GM19035 (cell line): ENCODE data around the gene GALNT6.

Experiments
- ATAC-seq: cut with Tn5 transposase; IDR thresholded peaks from one replicate; pipeline ENCODE4 v1.9.1; 2021; ENCODE audit not compliant: unreplicated experiment

Gene GALNT6

DNA sequence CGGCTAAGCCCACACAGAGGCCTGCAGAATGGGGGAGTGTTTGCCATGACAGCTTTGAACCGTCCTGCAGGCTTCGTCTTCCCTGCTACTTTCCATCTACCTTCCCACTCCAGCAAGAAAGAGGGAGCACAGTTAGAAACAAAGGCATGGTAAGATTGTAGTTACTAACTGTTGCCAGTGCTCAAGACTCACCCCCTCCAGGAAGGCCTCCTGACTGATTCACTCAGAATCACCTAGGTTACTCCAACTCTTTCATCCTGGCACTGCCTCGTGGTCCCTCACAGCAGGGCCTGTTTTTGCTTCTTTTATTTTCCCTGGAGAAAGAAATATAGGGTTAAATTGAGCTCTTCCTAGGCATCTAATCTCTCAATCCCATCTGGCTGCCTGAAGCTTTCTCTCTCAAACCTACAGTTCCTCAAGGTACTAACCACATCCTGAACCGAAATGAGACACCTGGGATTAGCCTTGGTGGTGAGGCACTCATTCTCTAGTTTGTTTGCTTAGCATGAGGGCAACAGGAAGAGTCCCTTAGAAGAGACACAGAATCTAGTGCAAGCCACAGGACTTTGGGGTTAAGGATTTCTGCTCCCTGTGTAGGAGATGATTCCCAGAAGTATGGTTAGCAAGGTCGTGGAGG lies 7.8 kb downstream of the GALNT6 start:
- ATAC-seq = no peak

DNA sequence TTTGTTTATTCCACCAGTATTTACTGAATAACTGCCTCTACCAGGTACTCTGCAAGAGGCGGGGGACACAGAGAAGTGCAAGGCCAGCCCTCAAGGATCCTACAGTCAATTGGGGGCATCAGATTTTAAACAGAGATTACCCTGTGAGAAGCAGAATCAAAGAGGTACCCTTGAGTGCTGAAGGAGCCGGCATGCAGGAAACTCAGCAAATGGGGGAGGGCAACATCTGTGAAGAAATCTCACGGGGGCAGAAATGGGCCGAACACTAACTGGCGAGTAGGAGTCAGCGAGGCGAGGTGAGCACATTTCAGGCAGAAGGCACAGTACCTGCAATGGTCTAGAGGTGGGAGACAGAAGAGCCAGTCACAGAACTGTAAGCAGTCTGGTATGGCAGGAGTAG lies 9.0 kb downstream of the GALNT6 start:
- ATAC-seq = no peak

DNA sequence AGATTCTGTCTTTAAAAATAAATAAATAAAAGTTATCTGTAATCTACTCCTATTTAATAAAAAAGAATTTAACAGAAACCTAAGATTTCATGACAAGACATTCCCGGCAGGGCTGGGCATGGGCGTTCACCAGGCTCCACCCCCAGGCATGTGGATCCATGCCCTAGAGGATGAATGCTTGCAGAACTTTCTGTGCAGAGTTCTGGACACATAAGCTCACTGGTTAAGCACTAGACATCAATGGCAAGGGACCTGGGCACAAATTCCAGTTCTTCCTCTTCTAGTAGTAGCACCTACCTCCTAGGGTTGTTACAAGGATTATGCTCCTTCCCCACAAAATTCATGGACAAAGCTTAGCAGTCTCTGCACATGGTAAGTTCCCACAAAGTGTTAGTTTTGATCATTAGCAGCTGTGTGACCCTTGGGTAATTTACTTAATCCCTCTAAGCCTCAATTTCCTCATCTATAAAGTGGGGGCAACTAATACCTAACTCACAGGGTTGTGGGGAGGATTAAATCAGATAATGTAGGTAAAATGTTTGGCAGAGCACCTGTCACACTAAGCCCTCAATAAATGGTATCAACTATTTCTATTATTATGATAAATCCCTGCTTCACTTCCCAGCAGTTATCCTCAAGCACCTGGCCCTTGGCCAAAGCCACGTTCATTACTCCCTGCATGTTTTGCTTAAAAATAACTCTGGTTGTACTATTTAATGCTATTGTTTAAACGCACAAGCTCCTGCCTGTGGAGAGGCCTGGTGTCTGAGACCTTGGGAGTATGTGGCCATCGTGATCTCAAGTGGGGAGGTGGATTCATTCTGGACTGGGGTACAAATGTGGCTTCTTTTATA lies 9.8 kb downstream of the GALNT6 start:
- ATAC-seq = no peak

- ATAC-seq = no peak
Observed at GRCh38 chr12:51379571-51379970, 11.6 kb downstream of the GALNT6 start.

GRCh38 chr12:51378749-51379148 lies 12.5 kb downstream of the GALNT6 start:
- no peak for ATAC-seq

DNA sequence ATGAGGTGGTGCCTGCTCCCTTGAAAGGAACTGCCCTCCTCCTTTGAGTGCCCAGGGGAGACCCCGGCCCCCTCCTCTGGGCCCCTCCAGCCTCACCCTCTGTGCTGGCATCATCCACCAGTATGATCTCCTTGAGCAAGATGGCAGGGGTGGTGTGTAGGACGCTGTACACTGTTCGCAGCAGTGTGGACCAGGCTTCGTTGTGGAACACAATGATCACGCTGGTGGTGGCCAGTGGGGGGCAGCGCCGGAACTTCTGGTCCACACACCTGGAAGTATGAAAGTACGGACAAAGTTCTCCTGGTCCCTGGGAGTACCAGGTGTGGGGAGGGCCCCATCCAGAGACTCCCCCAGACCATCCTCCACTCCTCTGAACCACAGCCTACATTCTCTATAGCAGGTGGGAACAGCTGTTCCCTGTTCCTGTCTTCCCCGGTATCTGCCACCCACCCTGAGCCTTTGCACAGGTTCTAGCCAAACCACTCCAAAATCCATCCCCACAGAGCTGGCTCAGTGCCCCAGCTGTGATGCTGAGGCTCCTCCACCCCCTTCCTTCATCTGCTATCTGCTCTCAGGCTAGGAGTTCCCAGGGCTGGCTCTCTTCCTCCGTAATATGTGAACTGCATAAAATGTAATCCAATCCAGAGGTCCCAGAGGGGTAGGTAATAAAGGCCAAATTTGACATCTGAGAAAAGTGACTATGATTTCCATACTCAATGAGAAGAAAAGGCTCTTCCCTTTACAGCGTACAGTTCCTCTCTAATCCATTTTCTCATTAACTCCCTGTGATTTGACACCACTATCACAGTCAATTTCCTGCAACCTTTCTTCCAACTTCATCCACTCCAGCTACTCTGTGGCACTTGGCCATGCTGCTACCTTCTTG lies 13.9 kb downstream of the GALNT6 start:
- ATAC-seq = no peak

DNA sequence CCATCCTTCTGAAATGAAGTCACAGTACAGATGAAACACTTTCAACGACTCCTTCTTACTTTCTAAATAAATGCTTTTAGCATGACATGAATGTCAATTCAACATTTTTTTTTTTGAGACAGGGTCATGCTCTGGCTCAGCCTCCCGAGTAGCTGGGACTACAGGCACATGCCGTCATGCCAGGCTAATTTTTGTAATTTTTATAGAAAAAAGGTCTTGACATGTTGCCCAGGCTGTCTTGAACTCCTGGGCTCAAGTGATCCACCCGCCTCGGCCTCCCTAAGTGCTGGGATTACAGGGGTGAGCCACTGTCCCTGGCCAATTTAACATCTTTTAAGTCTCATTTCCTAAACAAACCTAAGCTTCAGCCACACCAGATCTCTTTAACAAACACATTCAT lies 16.4 kb downstream of the GALNT6 start:
- ATAC-seq = no peak

GRCh38 chr12:51374361-51374760 lies 16.8 kb downstream of the GALNT6 start:
- no peak for ATAC-seq

GRCh38 chr12:51373187-51373586 lies 18.0 kb downstream of the GALNT6 start:
- ATAC-seq = no peak

DNA sequence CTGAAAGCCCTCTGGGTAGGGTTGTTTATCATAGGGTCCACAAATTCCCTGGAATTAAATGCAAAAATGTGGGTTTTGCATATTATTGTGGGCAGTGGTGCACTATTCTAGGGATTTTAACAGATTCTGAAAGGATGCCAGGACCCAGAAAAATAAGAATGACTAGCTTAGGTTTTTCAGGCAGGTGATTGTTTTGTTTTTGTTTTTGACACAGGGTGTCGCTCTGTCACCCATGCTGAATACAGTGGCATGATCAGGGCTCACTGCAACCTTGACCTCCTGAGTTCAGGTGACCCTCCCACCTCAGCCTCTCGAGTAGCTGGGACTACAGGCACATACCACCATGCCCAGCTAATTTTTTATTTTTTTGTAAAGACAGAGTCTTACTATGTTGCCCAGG lies 19.2 kb downstream of the GALNT6 start:
- ATAC-seq = no peak

DNA sequence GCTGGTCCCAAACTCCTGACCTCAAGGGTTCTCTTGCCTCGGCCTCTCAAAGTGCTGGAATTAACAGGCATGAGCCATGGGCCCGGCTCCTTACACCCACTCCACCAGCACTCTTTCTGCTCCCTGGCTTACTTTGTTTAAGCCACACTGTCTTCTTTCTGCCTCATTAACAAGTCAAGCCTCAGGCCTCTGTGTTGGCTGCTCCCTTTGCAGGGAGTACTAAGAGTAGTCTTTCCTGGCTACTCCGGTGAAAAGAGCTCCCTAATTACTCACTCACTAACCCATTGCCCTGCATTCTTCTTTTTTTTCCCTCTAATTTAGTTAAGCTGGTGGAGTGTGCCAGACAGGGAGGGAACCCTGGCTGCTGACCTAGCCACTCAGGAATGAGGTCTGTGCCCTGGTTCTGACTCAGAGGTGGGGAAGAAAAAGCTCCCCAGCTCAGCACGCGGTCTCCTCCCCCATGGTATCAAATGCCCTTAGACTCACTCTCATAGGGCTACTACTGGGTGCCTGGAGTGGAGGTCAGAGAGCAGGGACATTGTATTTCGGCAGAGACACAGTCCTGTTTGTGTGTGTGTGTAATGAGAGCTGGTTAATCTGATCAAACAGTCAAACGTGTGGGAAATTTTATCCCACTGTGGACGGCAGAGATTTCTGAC lies 19.8 kb downstream of the GALNT6 start:
- no peak for ATAC-seq

DNA sequence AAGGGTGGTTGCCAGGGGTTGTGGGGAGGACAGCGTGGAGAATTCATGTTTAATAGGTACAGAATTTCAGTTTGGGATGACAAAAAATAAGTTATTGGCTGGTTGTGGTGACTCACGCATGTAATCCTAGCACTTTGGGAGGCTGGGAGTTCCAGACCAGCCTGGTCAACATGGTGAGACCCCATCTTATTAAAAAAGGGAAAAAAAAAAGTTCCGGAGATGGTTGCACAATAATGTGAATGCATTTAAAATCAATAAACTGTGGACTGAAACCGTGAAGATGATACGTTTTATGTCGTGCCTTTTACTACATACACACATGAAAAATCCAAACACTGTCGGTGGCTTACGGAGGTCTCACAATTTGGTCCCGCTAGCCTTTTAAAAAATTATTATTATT lies 20.5 kb downstream of the GALNT6 start:
- no peak for ATAC-seq

DNA sequence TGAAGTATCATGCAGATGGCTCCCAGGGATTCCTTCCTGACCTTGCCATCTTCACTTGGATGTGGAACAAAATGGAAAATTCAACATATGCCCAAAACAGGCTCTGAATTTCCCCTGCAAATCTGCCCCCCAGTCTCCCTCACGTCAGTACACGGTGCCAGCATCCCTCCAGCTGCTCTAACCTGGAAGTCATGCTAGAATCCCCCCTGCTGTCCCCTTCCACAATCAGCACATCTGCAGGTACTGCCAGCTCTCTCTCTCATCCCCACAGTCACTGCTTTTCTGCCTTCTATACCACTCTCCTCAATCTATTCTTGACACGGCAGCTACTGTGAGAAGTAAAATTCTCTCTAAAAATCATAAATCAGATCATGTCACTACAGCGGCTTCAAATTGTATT lies 21.6 kb downstream of the GALNT6 start:
- no peak for ATAC-seq

DNA sequence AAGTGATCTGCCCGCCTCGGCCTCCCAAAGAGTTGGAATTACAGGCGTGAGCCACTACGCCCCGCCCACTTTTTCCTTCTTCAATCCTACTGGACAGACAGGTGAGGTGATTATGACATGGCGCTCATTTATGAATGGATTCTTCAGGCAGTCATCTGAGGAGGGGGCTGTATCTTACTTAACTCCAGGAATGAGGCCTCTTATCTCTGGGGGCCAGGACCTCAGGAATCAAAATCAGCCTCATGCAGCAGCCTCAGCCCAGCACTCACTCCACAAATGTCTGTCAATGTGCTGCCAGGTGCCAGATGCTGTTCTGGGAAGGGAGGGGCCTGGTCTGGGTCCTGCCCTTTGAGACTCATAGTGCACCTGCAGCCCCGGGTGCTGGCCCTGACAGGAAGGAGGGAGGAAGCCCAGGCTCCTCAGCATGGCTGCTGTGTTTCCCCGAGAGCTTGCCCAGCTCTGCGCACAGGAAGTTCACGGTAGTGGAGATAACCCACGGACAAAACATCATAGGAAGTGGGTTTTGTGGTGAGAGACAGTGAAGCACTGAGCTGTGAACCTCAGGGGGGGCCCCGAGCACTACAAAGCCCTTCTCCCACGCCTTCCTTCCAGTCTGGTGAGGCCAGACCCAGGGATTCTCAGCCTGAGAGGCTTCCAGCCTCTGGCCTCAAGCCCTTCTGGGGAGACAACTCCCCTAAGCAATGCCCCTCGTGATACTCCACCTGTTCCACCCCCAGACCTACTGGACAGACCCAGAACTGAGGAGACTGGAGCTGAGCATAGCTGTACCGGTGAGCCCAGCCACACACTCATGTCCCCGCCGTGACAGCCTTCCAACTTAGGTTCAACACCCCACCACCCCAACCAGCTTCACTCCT lies 22.3 kb downstream of the GALNT6 start:
- peak; percentile 99 for ATAC-seq

DNA sequence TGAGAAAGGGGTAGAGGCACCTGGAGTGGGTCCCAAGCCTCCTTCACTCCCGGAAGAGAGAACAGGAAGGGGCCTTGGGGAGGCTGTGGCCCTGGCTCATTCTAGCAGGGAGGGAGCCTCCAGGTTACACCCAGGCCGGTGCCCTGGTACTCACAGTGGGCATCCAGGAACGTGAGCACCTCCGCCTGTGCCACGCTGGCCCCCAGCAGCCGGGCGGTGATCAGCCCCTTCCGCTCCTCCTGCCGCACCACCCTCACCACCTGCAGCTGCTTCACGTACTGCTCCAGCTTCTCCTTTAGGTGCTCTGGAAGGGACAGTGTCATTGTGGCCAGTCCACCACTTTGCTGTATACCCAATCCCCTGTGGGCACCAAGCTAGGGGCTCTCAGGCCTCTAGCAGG lies 25.9 kb downstream of the GALNT6 start:
- ATAC-seq = no peak

GRCh38 chr12:51364001-51364400 lies 27.2 kb downstream of the GALNT6 start:
- ATAC-seq = no peak

- no peak for ATAC-seq
Observed at GRCh38 chr12:51362747-51363342, 28.4 kb downstream of the GALNT6 start.

DNA sequence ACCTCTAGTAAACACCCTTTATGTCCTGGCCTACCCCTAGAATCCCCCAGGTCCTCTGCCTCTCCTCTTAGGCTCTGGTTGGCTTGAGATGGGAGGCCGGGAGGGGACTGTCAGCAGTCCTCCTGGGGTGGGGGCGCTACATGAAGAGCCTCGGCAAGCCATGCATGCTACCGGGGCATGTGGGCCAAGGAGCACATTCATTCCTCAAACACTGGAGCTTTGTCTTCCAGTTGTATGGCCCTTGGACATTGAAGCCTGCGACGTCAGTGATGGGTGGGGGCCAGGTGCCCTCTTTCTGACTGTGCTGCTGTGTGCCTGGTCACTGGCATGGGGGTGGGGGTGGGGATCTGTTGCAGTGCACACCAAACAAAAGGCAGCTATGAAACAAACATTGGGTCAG lies 28.9 kb downstream of the GALNT6 start:
- no peak for ATAC-seq

DNA sequence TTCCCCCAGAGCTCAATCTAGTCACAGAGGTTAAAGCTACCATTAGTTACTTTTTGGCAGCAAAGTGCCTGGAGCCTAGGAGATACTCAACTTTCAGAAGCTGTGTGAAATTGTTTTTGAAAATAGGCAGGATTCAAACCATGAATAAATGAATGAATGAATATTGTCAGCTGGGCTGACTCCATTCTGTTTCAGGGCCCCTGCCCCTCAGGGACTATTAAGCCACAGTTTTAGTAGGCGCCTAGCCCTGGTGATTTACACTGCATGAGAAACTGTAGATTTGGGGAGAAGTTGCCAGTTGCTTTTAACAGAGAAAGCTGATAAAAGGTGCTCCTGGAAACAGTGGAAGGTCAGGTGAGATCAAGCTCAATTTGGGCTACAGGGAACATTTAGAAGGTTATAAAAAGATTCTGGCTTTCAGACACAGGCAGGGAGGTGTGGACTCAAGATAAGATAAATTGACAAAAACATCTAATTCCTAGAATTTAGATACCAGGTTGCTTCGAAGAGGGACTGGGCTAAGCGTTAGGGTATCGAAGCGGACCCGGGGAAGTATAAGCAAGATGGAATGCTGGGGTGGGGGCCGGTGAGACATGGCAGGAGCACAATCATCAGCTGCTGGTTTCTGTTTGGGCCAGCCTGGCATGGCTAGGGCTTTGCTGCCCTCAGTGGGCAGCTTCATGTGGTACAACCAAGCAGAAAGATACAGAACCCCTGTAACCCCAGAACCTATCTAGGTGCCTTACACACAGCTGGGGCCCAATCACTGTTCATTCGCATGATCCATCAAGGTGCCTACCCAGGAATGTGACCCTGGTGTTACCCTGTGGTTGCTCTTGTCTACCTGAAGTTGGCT lies 29.8 kb downstream of the GALNT6 start:
- ATAC-seq = no peak
